Measurements from ENCODE around the gene STAT1.
"Not testable (repeated sequence)": the region's sequence is repeated elsewhere in the genome, so short reads cannot be mapped to it uniquely, and the experiment has no call there.

The STAT1 gene

GRCh38 chr2:190996947-190997346 lies 17.0 kb downstream of the STAT1 start:
- Histone ChIP-seq H3K9me3 (ENCODE audit: low read depth, low read length) (no peaks in the 10 kb centered on the region), H3K36me3 (ENCODE audit: insufficient read depth, low read length) (peaks cover 70% of the 10 kb centered on the region), H3K9ac (ENCODE audit: insufficient read length) (no peak overlapping the region), H3K4me3 (no peak overlapping the region), H3K27ac (no peak overlapping the region)
- no peak for DNase-seq (ENCODE audit: low read depth, low spot score)
- no peak for TF ChIP-seq EZH2 (IDR thresholded peaks at IDR 0.05)
- TF ChIP-seq FOXP2 (optimal IDR thresholded peaks at IDR 0.05; ENCODE audit: control extremely low read depth, extremely low read length, insufficient read depth) = no peak
- TF ChIP-seq POLR2AphosphoS5 (IDR thresholded peaks at IDR 0.05; ENCODE audit: borderline replicate concordance, low read depth, low read length) = no peak

GRCh38 chr2:190996338-190996946 lies 17.5 kb downstream of the STAT1 start:
- no peak overlapping the region for H3K4me3 ChIP-seq
- no peak for DNase-seq (ENCODE audit: low read depth, low spot score)
- H3K9ac ChIP-seq (ENCODE audit: insufficient read length) = no peak overlapping the region
- no peak overlapping the region for H3K27ac ChIP-seq
- peaks cover 65% of the 10 kb centered on the region for H3K36me3 ChIP-seq (ENCODE audit: insufficient read depth, low read length)
- H3K9me3 ChIP-seq (ENCODE audit: low read depth, low read length) = no peaks in the 10 kb centered on the region
- TF ChIP-seq EZH2 (IDR thresholded peaks at IDR 0.05) (no peak), FOXP2 (optimal IDR thresholded peaks at IDR 0.05; ENCODE audit: control extremely low read depth, extremely low read length, insufficient read depth) (no peak), POLR2AphosphoS5 (IDR thresholded peaks at IDR 0.05; ENCODE audit: borderline replicate concordance, low read depth, low read length) (no peak)

GRCh38 chr2:190995315-190995714 lies 18.7 kb downstream of the STAT1 start:
- H3K27ac ChIP-seq; H3K9ac ChIP-seq (ENCODE audit: insufficient read length); H3K9me3 ChIP-seq (ENCODE audit: low read depth, low read length); H3K4me3 ChIP-seq; DNase-seq (ENCODE audit: low read depth, low spot score): not testable (repeated sequence)
- H3K36me3 ChIP-seq (ENCODE audit: insufficient read depth, low read length) = peaks cover 69% of the 10 kb centered on the region

- no peak for DNase-seq (ENCODE audit: low read depth, low spot score)
- no peak overlapping the region for H3K9ac ChIP-seq (ENCODE audit: insufficient read length)
- H3K4me3 ChIP-seq = no peak overlapping the region
- H3K9me3 ChIP-seq (ENCODE audit: low read depth, low read length) = no peaks in the 10 kb centered on the region
- H3K36me3 ChIP-seq (ENCODE audit: insufficient read depth, low read length) = peaks cover 71% of the 10 kb centered on the region
- TF ChIP-seq POLR2AphosphoS5 (IDR thresholded peaks at IDR 0.05; ENCODE audit: borderline replicate concordance, low read depth, low read length) (no peak), EZH2 (IDR thresholded peaks at IDR 0.05) (no peak), FOXP2 (optimal IDR thresholded peaks at IDR 0.05; ENCODE audit: control extremely low read depth, extremely low read length, insufficient read depth) (no peak)
- no peak overlapping the region for H3K27ac ChIP-seq
Measured at GRCh38 chr2:190994148-190994547, 19.8 kb downstream of the STAT1 start.

- Histone ChIP-seq H3K9ac (ENCODE audit: insufficient read length) (no peak overlapping the region), H3K9me3 (ENCODE audit: low read depth, low read length) (no peaks in the 10 kb centered on the region), H3K27ac (no peak overlapping the region), H3K36me3 (ENCODE audit: insufficient read depth, low read length) (peaks cover 70% of the 10 kb centered on the region), H3K4me3 (no peak overlapping the region)
- no peak for DNase-seq (ENCODE audit: low read depth, low spot score)
- no peak for TF ChIP-seq EZH2 (IDR thresholded peaks at IDR 0.05)
- no peak for TF ChIP-seq POLR2AphosphoS5 (IDR thresholded peaks at IDR 0.05; ENCODE audit: borderline replicate concordance, low read depth, low read length)
- TF ChIP-seq FOXP2 (optimal IDR thresholded peaks at IDR 0.05; ENCODE audit: control extremely low read depth, extremely low read length, insufficient read depth) = no peak
Measured at GRCh38 chr2:190993292-190993643, 20.7 kb downstream of the STAT1 start.

- H3K9ac ChIP-seq (ENCODE audit: insufficient read length) = no peak overlapping the region
- no peak for TF ChIP-seq FOXP2 (optimal IDR thresholded peaks at IDR 0.05; ENCODE audit: control extremely low read depth, extremely low read length, insufficient read depth)
- TF ChIP-seq EZH2 (IDR thresholded peaks at IDR 0.05) = no peak
- no peak for TF ChIP-seq POLR2AphosphoS5 (IDR thresholded peaks at IDR 0.05; ENCODE audit: borderline replicate concordance, low read depth, low read length)
- H3K27ac ChIP-seq = no peak overlapping the region
- no peaks in the 10 kb centered on the region for H3K9me3 ChIP-seq (ENCODE audit: low read depth, low read length)
- peaks cover 63% of the 10 kb centered on the region for H3K36me3 ChIP-seq (ENCODE audit: insufficient read depth, low read length)
- no peak for DNase-seq (ENCODE audit: low read depth, low spot score)
- no peak overlapping the region for H3K4me3 ChIP-seq
Measured at GRCh38 chr2:190990132-190990531, 23.8 kb downstream of the STAT1 start.

GRCh38 chr2:190988910-190989309 lies 25.1 kb downstream of the STAT1 start:
- Histone ChIP-seq H3K9ac (ENCODE audit: insufficient read length) (no peak overlapping the region), H3K27ac (no peak overlapping the region), H3K4me3 (no peak overlapping the region), H3K9me3 (ENCODE audit: low read depth, low read length) (no peaks in the 10 kb centered on the region), H3K36me3 (ENCODE audit: insufficient read depth, low read length) (peaks cover 68% of the 10 kb centered on the region)
- no peak for DNase-seq (ENCODE audit: low read depth, low spot score)
- TF ChIP-seq POLR2AphosphoS5 (IDR thresholded peaks at IDR 0.05; ENCODE audit: borderline replicate concordance, low read depth, low read length) (no peak), FOXP2 (optimal IDR thresholded peaks at IDR 0.05; ENCODE audit: control extremely low read depth, extremely low read length, insufficient read depth) (no peak), EZH2 (IDR thresholded peaks at IDR 0.05) (no peak)

GRCh38 chr2:190987938-190988337 lies 26.0 kb downstream of the STAT1 start:
- no peak for DNase-seq (ENCODE audit: low read depth, low spot score)
- Histone ChIP-seq H3K36me3 (ENCODE audit: insufficient read depth, low read length) (peaks cover 68% of the 10 kb centered on the region), H3K9me3 (ENCODE audit: low read depth, low read length) (no peaks in the 10 kb centered on the region), H3K27ac (no peak overlapping the region), H3K9ac (ENCODE audit: insufficient read length) (no peak overlapping the region), H3K4me3 (no peak overlapping the region)
- TF ChIP-seq POLR2AphosphoS5 (IDR thresholded peaks at IDR 0.05; ENCODE audit: borderline replicate concordance, low read depth, low read length) (no peak), EZH2 (IDR thresholded peaks at IDR 0.05) (no peak), FOXP2 (optimal IDR thresholded peaks at IDR 0.05; ENCODE audit: control extremely low read depth, extremely low read length, insufficient read depth) (no peak)

- TF ChIP-seq POLR2AphosphoS5 (IDR thresholded peaks at IDR 0.05; ENCODE audit: borderline replicate concordance, low read depth, low read length) (no peak), FOXP2 (optimal IDR thresholded peaks at IDR 0.05; ENCODE audit: control extremely low read depth, extremely low read length, insufficient read depth) (no peak), EZH2 (IDR thresholded peaks at IDR 0.05) (no peak)
- H3K36me3 ChIP-seq (ENCODE audit: insufficient read depth, low read length) = peaks cover 72% of the 10 kb centered on the region
- no peak overlapping the region for H3K4me3 ChIP-seq
- no peak overlapping the region for H3K9ac ChIP-seq (ENCODE audit: insufficient read length)
- no peaks in the 10 kb centered on the region for H3K9me3 ChIP-seq (ENCODE audit: low read depth, low read length)
- no peak for DNase-seq (ENCODE audit: low read depth, low spot score)
- H3K27ac ChIP-seq = 0 out of 2 replicates have a peak overlapping the region, but pooled peaks have one; percentile 23
Measured at GRCh38 chr2:190987116-190987515, 26.9 kb downstream of the STAT1 start.
